Activated CD4-positive, alpha-beta T cell treated with anti-CD3 and anti-CD28 coated beads for 24 hours (primary cell): ENCODE measurements around the gene ARL15.

Experiments
- DNase-seq, 2 donors: peaks; one replicate each; pipeline ENCODE4 v3.0.0-alpha.2; 2020; ENCODE audit warnings: low read depth in 2 of 2

Gene ARL15

GRCh38 chr5:54207566-54207965 lies 102.8 kb downstream of the ARL15 start:
- DNase-seq, result no peak

- DNase-seq, result no peak
These were observed 103.7 kb downstream of the ARL15 start for GRCh38 chr5:54206580-54207229.

- DNase-seq, result no peak
These were observed 104.5 kb downstream of the ARL15 start for GRCh38 chr5:54205918-54206317.

GRCh38 chr5:54205453-54205852 lies 104.9 kb downstream of the ARL15 start:
- no peak for DNase-seq

- no peak for DNase-seq
These were observed 113.4 kb downstream of the ARL15 start for GRCh38 chr5:54197018-54197417.

GRCh38 chr5:54195701-54196100 lies 114.7 kb downstream of the ARL15 start:
- DNase-seq, result no peak

- no peak for DNase-seq
These were observed 116.1 kb downstream of the ARL15 start for GRCh38 chr5:54194318-54194717.

GRCh38 chr5:54187694-54188093 lies 122.7 kb downstream of the ARL15 start:
- DNase-seq, result no peak

- DNase-seq, result no peak
These were observed 123.4 kb downstream of the ARL15 start for GRCh38 chr5:54186912-54187445.

GRCh38 chr5:54186108-54186507 lies 124.3 kb downstream of the ARL15 start:
- DNase-seq, result no peak

- DNase-seq, result no peak
These were observed 125.6 kb downstream of the ARL15 start for GRCh38 chr5:54184806-54185205.

GRCh38 chr5:54180630-54181031 lies 129.7 kb downstream of the ARL15 start:
- no peak for DNase-seq

- no peak for DNase-seq
These were observed 131.4 kb downstream of the ARL15 start for GRCh38 chr5:54178991-54179390.

- DNase-seq, result no peak
These were observed 132.2 kb downstream of the ARL15 start for GRCh38 chr5:54178207-54178606.

- no peak for DNase-seq
These were observed 133.3 kb downstream of the ARL15 start for GRCh38 chr5:54177058-54177457.

- DNase-seq, result no peak
These were observed 134.1 kb downstream of the ARL15 start for GRCh38 chr5:54176066-54176830.

GRCh38 chr5:54173251-54173650 lies 137.1 kb downstream of the ARL15 start:
- DNase-seq, result no peak

- no peak for DNase-seq
These were observed 138.6 kb downstream of the ARL15 start for GRCh38 chr5:54171645-54172384.

- no peak for DNase-seq
These were observed 144.7 kb downstream of the ARL15 start for GRCh38 chr5:54165687-54166086.

GRCh38 chr5:54162184-54162583 lies 148.2 kb downstream of the ARL15 start:
- no peak for DNase-seq

GRCh38 chr5:54160329-54160728 lies 150.0 kb downstream of the ARL15 start:
- DNase-seq, result no peak

- no peak for DNase-seq
These were observed 150.5 kb downstream of the ARL15 start for GRCh38 chr5:54159893-54160195.
